Lung microvascular endothelial cell (primary cell): ENCODE data around the gene MATR3. TPM values are rescaled to one million over a fixed set of nuclear protein-coding genes. Genes with fewer than 3 reads are reported as not detected.
A peak's percentile ranks its signal among the peaks of the same experiment; 100 is the strongest.
"Not testable (repeated sequence)": the region's sequence is repeated elsewhere in the genome, so short reads cannot be mapped to it uniquely, and the experiment has no call there.

Experiments
- DNase-seq, 2 donors: peaks; one replicate each; pipeline versions ENCODE4 v3.0.0 to v3.0.0-alpha.2; 2010; ENCODE audit warnings: low read depth in 2 of 2
- total RNA-seq: library from RNA; depleted of rRNA; stranded (reverse); fragments of >200 nt; gene quantifications from 2 replicates; pipeline ENCODE4 v1.2.1, GENCODE V29; 2014

Gene MATR3
- 141 and 163 TPM in 2 replicates for total RNA-seq

GRCh38 chr5:139293507-139294373 is at the start of gene MATR3:
MATR3 (plus strand) TSS chr5:139293740; CDS start chr5:139307416, 13,676 bp downstream.
- DNase-seq: peak; percentile 98

DNA sequence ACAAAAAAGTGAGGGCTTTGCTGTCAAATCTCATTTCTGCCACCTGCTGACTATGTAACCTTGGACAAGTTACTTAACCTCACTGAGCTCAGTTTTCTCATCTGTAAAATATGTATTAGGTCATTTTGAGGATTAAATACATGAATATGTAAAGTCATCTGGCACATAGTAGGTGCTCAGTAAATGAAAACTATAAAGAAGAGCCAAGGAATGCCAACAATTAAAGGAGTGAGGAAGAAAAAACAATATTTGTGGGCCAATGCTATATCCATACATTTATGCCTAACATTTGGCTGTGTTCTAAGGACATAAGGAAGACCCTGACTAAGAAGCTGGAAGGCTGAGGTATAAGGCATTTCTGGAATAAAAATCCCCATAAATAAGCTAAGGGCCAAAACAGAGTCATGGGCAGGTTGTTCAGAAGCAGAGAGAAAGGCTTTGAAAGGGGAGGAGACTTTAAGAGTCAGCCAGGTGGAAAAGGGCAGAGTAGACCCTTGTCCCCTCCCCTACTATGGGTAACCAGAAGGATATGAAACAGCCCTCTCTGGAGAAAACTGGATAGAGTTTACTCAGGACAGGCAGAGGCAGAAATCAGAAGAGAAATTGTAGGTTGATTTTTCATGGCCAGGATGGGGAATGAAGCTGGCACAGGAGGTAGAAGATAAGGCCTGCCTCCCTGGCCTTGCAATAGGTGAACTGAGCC is 47.8 kb upstream of the MATR3 start:
- no peak for DNase-seq

- peak in 1 of 2 donors; percentile 58 for DNase-seq
Observed at GRCh38 chr5:139246394-139246793, 47.1 kb upstream of the MATR3 start.

- no peak for DNase-seq
Observed at GRCh38 chr5:139248826-139249453, 44.6 kb upstream of the MATR3 start.

DNA sequence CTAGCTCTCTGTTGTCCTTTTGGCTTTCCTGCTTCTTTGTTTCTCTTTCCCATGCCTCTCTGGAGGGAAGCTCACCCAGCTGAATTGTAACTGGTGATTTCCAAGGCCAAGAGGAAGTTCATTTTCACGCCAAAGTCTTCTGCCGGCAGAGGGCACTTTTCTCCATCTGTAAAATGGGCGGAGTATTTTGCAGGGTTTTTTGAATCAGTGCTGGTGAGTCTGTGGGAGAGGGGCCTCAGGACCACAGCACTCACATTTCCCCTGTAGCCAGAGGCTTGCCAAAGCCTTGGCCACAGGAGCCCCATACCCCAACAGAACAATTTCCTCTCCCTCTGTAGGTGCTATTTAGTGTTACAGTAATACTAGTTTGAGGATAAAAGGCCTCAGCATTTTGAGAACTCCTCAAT is 42.3 kb upstream of the MATR3 start:
- DNase-seq: peak; percentile 36 to 71

- no peak for DNase-seq
Observed at GRCh38 chr5:139251695-139252288, 41.7 kb upstream of the MATR3 start.

DNA sequence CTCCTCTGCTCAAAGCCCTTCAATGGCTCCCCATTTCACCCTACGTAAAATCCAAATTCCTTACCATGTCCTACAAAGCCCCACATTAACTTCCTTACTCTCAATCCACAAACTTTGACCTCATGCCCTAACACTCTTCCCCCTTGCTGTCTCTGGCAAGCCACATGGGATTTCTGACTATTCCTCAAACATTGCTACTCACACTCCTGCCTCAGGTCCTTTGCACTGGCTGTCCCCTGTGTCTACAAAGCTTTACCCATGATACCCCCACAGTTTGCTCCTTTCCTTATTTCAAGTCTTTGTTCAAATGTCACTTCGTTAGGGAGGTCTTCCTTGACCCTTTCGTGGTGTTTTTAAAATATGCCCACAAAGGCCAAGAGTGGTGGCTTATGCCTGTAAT is 40.4 kb upstream of the MATR3 start:
- DNase-seq: no peak

- no peak for DNase-seq
Observed at GRCh38 chr5:139256820-139257219, 36.7 kb upstream of the MATR3 start.

DNA sequence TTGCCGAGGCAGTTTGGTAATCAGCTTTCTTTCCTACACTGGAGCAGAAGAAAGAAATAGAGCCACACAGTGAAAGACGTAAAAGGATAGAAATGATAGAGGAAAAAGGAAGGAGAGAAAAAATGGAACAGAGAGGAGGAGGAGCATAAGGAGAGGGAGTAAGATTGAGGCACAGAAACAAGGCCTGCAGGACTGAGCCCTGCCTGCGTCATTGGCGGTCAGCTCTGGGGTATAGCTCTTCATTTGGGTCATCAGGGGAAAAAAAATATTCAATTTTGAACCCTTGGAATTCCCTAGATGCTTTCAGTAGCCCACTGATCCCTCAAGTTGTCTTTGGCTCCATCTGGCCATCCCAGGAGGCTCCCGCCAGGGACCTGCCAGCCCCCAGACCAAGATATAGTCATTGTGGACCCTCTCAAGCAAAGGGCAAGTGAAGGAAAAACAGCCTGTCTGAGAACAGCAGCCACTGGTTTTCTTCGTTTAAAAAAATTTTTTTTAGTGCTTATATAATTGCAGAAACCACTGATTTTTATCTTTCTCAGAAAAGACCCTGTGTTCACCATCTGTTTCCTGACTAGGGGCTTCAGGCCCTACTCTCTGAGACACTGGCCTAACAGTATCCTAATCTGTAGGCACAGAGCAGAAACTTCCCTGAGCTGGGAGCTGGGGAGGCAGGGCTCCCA is 31.3 kb upstream of the MATR3 start:
- no peak for DNase-seq

GRCh38 chr5:139262742-139263445 is 30.6 kb upstream of the MATR3 start:
- DNase-seq: peak; percentile 85 to 87

DNA sequence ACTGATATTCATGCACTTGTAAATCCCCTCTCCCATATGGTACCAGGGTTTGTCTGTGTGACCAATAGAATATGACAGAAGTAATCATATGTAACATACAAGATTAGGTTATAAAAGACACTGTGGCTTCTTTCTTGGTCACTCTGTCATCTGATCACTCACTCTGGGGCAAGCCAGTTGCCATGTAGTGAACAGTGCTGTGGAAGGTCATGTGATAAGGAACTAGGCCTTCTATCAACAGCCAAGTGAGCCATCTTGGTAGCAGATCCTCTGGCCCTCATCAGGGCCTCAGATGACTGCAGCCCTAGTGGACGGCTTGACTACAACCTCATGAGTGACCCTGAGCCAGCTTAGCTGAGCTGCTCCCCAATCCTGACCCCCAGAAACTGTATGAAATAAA is 30.0 kb upstream of the MATR3 start:
- no peak for DNase-seq

DNA sequence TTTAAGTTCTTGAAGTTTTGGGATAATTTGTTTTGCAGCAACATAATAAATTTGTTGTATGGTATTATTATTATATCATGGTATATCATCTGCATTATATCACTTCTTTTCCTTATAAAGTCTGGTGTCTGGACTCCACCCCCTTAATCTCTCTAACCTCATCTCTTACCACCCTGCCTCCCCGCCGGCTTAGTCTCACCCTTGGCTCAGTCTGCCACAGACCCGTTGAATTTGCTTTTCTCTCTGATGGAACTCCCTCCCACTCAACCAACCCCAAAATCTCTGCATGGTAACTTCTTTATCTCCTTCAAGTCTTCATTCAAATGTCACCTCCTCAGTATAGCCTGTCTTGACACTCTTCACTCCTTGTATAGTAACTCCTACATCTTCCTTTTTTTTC is 29.6 kb upstream of the MATR3 start:
- DNase-seq: no peak

- no peak for DNase-seq
Observed at GRCh38 chr5:139265001-139265400, 28.5 kb upstream of the MATR3 start.

DNA sequence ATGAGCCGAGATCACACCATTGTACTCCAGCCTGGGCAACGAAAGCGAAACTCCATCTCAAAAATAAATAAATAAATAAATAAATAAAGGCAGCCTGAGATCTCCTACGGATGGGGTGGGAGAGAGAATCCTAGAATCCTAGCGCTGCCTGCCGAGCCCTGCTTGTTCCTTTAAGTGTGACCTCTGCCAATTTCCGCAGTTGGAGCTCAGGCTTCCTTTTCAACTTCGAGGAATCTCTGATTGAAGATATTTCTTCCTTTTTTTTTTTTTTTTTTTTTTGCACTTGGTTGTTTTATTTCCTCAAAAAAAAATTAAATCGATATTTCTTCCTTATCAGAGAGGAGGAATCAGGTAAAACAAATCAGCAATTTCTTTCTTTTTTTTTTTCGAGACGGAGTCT is 27.3 kb upstream of the MATR3 start:
- DNase-seq: no peak

DNA sequence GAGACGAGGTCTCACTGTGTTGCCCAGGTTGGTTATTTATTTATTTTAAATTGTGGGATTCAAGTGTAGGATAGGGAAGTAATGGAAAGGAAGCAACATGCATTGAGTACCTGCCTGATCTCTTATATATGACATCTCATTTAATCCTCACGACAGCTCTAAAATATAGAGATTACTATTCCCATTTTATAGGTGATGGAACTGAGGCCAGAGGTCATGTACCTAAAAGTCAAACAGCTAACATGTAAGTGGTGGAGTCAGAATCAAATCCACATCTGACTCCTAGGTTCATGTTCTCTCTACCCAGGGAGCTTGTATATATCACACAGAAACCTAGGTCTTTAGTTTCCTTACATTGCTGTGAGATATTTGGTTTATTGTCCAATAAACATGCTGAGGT is 26.1 kb upstream of the MATR3 start:
- no peak for DNase-seq

- DNase-seq: peak; percentile 31 to 54
Observed at GRCh38 chr5:139268364-139269202, 25.0 kb upstream of the MATR3 start.

DNA sequence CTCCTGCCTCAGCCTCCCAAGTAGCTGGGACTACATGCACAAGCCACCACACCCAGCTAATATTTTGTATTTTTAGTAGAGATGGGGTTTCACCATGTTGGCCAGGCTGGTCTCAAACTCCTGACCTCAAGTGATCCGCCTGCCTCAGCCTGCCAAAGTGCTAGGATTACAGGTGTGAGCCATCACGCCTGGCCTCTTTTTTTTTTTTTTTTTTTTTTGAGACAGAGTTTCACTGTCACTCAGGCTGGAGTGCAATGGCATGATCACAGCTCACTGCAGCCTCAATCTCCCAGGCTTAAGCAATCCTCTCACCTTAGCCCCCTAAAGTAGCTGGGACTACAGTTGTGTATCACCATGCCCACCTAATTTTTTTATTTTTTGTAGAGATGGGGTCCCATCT is 22.8 kb upstream of the MATR3 start:
- not testable (repeated sequence) for DNase-seq

GRCh38 chr5:139271201-139272027 is 22.1 kb upstream of the MATR3 start:
- DNase-seq: peak; percentile 37 to 54
